NCI-H128 (cell line): ENCODE data around the gene METTL26.
"Not testable (repeated sequence)": the region's sequence is repeated elsewhere in the genome, so short reads cannot be mapped to it uniquely, and the experiment has no call there.

Source experiments
- DNase-seq: peaks from one replicate; lab custom pipeline; 2025; ENCODE audit not compliant: unreplicated experiment; lab: John Stamatoyannopoulos, UW

The METTL26 gene

DNA sequence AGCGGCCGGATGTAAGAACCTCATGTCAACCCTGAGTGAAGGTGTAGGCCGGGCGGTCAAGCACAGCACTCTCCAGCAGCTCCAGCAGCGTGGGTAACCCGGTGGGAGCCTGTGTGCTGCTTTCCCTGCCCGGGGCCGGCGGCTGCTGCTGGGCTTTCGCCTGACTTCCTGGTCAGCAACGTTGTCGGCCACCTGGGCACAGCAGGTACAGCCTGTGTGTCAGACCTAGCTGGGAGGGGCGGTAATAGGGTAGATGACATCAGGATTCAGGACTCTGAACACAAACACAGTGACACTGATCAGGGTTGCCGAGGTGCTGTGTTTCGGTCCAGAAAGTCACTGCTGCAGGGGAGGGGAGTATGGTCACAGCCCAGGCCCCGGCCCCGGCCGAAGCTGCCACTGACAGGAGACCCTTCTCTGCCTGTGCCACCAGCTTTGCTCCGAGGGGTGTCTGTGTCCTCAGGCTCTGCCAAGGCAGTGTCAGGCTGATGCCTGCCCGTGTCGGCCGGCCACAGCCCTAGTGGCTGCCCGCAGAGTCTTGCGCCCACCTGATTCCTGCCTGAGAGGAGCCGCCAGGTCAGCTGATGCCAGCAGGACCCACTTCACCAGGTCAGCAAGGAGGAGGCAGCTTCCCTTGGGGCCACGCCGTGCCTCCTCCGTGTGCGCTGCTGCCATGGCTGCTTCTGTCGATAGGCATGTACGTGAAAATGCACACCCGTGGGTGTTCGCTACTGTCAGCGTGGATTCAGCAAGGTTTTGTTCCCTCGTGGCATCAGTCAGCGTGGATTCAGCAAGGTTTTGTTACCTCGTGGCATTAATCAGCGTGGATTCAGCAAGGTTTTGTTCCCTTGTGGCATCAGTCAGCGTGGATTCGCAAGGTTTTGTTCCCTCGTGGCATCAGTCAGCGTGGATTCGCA is 37.0 kb downstream of the METTL26 start:
- no peak for DNase-seq

DNA sequence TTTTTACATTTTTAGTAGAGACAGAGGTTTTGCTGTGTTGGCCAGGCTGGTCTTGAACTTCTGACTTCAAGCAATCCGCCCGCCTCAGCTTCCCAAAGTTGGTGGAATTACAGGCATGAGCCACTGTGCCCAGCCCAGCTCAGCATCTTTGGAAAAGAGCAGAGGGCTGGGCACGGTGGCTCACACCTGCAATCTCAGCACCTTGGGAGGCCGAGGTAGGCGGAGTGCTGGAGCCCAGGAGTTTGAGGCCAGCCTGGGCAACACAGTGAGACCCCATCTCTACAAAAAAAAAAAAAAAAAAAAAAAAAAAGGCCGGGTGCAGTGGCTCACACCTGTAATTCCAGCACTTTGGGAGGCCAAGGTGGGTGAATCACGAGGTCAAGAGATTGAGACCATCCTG is 38.5 kb downstream of the METTL26 start:
- DNase-seq: not testable (repeated sequence)

DNA sequence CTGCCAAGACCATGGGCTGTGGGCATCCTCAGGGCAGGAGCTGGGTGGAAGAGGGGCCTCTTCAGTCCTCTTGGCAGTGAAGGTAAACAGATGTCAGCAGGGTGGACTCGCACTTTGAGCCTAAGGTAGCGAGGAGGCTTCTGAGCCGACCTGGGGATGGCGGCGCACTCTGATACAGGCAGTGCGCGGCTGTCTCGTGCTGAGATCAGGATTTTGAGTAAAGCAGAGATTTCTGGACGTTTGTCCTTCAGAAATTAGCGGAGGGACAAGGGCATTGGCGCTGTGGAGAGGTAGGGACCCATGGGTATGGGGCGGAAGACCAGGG is 39.4 kb downstream of the METTL26 start:
- DNase-seq: no peak

DNA sequence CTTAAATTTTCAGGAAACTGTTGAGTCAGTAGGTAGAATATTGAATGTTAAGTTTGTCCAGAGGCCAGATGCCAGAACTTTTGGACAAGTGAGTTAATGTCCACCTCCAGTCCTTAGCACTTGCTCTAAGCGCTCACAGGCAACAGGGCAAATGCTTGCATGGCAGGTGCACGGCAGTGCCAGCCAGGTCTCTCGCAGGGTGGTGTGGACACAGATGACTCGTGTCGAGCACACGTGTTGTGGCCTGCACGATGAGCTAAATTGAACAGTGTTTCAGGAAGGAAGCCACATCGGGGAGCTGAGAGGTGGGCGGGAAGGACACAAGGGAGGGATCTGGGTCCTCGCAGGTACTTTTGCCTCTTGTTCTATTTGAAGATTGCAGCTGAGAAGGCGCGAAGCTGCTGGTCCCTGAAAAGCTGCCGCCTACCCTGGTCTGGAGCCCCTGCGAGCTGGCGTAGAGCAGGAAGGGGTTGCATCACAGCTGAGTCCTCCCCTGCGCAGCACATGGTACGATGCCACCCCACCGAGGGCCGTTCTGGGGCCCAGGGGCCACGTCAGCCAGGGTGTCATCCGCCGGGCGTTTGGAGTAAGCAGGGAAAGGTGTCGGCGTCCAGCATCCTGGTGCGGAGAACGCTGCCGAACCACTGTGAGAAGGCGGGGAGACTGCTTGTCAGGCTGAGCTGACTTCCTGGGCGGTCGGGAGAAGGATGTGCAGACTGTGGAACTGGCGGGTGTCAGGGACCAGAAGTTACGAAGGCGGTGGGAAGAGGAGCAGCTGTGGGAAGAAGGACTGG is 40.0 kb downstream of the METTL26 start:
- DNase-seq: no peak

DNA sequence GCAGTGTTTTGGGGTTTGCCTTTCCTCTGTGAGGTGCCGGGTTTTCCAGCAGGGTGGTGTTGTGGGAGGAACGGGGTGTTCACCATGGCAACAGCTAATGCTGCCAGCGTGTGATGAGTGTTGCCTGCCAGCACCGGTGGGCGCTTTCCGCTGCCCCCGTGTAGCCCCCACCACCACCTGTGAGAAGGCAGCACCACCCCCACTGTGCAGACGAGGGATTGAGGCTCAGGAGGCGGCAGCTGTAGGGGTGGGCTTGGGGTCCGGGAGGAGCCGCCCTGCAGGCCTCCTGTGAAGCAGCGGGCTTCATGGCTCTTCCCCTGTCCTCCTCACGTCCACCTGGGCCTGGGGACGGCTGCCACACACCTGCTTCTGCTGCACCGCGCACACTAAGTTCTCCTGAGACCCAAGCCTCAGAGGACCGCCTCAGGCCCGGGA is 41.0 kb downstream of the METTL26 start:
- no peak for DNase-seq

DNA sequence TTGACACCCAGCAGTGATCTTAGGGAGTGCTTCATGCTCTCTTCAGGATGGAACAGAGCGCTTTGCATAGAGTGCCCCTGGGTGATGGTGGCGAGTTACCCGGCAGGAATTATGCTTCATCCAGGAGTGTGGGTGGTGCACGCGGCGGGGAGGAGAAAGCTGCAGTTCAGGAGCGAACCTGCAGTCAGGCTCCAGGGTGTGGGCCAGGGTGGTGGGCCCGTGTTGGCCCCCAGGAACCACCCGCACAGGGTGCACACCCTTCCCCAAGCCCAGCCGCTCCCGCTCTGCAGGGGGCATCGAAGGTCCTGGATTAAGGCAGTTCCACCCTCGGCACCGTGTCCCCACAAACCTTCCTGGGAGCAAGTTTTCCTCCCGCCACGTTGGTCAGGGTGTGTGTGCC is 42.3 kb downstream of the METTL26 start:
- no peak for DNase-seq

DNA sequence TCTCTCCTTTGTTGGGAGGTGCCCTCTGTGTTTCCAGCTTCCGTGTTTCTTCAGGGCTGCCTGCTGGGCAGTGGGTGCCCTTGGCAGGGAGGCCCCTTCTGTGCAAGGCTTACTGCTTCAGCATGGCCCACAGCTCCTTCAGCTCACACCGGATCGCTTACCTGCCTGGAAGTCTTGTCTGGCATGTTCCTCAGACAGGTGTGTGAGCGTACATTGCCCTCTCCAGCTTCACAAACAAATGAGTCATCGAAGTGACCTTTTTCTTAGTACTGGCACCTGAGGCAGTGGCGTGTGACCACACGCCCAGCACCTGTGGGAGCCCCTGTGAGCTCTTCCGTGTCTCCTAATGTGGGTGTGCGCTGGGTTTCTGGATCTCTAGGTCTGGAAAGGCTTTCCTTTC is 42.7 kb downstream of the METTL26 start:
- no peak for DNase-seq

DNA sequence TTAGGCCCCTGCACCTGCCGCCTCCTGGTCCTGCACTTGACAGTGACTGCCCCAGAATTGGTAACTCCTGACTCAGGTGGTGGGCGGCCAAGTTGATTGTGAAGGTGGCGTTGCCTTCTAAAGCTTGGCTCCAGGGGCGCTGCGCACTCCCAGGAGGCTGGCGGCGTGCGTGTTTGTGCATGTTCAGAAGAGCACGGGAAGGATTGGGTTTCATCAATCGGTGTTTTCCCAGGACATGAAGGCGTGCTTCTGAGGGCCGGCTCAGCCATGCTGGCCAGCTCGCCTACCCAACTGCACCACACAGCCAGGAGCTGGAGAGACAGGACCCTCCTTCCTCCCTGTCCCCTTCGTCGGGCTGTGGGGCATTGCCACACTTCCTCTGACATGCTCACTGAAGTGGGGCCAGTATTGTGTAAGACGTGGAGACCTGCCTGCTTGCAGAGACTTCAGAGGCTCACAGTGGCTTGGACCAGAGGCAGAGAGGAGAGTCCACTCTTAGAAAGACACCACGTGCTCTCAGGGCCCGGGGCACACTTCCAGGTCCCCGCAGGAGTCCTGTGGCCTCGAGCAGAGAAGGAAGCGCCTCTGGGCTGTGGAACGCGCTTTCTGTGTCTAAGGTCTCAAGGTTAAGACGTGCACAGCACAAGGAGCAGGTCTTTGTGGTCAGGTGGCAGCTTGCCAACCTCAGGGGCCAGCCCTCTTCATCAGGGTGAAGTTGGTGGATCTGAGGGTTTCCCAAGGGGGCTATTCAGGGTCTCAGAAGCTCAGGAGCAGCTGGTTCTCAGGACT is 43.4 kb downstream of the METTL26 start:
- DNase-seq: peak; percentile 51

DNA sequence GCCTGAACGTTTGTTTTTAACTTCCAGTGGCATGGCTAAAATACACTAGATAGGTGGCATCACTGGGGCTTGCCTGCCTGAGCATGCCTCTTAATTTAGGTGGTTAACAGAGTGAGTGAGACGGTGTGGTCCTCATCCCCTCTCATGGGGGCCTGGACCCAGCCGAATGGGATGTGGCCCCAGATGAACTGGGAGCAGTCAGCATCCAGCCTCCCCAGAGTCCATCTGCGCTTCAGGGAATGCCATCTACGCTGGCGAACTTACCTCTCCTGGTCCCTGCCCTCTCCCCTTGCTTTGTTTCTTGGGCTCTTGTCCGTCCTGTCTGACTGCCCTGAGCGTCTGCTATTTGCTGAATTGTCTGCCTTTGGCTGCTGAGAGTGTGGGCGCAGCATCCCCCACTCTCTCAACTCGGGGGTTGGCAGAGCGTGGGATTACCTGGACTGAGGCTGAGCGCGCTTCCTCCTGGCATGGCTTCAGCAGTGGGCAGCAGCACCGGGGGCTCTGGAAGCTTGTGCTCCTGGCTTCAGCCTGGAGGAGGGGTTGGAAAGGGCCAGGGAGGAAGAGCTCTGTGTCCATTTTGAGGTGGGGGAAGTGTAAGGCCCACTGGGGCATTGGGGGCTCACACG is 44.1 kb downstream of the METTL26 start:
- DNase-seq: no peak

DNA sequence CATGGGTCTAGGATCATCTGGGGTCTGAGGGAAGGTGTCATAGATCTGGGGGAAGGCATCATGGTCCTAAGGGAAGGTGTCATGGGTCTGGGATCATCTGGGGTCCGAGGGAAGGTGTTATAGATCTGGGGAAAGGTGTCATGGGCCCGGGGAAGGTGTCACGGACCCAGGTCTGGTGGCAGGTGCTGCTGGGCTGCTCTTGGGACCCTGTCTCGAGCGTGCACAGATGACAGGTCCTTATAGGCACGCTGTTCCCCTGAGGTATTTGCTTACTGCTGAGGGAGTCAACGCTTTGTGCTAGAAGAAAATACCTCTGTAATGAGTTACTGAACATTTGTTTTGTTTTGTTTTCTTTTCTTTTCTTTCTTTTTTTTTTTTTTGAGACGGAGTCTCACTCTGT is 44.9 kb downstream of the METTL26 start:
- DNase-seq: no peak

DNA sequence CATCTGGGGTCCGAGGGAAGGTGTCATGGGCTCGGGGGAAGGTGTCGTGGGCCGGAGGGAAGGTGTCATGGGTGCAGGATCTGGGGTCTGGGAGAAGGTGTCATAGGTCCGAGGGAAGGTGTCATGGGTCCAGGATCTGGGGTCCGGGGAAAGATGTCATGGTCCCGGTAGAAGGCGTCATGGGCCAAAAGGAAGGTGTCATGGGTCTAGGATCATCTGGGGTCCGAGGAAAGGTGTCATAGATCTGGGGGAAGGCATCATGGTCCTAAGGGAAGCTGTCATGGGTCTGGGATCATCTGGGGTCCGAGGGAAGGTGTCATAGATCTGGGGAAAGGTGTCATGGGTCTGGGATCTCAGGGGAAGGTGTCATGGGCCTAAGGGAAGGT is 45.3 kb downstream of the METTL26 start:
- no peak for DNase-seq

DNA sequence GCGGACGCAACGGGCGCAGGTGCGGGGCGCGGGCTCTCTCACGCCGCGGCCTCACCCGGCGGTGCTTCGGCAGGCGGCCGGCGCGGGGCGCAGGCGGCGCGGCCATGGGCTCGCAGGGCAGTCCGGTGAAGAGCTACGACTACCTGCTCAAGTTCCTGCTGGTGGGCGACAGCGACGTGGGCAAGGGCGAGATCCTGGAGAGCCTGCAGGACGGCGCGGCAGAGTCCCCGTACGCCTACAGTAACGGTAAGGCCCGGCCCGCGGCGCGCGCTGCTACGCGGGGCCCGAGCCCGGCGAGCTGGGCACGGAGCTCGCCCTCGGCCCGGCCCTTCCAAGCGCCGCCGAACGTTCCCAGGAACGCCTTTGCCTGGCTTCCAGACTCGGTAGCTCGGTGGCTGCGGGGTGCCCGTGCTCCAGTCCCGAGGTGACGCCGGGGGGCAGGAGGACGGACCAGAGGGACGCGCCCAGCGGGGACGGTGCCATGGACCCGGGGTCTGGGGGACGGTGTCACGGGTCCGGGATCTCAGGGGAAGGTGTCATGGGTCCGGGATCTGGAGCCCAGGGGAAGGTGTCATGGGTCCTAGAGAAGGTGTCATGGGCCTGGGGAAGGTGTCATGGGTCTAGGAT is 45.8 kb downstream of the METTL26 start:
- no peak for DNase-seq

DNA sequence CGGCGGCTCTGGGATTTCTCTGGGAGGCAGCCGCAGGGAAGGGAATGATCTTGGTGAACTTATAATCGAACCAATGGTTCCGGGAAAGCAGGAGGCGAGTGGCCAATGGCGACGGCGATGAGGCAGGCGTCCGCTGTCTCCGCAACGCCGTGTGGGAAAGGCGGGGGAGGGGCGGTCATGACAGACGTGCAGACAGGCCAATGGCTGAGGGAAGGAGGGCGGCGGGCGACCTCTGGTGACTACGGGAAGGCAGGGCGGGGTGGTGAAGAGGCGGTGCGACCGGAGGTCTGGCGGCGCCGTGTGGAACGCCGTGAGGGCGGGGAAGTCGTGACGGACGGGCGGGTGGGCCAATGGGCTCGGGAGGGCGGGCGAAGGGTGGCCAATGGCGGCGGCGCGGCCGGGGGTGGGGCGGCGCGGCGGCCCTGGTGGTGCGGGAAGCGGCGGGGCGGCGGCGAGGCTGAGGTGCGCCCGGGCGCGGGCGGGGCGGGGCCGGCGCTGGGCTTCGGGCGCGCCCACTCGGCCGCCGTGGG is 46.4 kb downstream of the METTL26 start, which contains the start of gene RAB40C:
Gene RAB40C (plus strand): TSS at position 409 of the 530 bp plus-strand sequence. CDS start 226 bp downstream, outside the sequence.
- peak; percentile 83 for DNase-seq

DNA sequence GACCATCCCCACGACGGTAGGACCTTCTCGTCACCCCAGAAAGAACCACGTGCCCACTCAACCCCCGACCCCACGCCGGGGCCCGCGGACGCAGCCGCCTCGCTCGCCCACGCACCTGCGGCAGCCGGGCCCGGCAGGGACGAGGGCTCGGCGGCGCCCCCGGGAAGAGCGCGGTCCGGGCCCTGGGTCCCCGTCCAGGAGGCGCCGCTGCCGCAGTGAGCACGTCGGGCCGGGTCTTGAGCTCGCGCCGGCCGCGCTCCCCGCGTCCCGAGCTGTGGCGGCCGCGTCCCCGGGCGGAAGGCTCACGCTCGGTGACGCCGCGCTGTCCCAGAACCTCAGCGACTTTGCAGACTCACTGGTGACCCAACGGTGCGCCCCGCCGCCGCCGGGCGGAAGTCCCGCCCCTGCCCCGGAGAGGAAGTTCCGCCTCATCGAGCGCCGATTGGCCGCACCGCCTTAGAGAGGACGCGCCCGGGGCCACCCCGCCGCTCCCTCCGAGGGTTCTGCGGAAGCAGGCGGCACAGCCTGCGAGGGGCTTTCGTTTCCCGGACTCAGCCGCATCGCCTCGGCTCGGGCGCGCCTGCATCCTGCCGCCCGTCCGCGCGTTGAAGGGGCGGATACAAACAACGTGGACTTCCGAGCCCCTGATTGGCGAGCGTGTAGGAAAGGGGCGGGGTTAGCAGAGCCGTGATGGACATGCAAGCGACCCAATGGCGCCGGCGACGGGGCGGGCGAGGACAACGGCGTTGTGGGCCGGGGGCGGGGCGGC is 47.0 kb downstream of the METTL26 start:
- peak; percentile 74 for DNase-seq

DNA sequence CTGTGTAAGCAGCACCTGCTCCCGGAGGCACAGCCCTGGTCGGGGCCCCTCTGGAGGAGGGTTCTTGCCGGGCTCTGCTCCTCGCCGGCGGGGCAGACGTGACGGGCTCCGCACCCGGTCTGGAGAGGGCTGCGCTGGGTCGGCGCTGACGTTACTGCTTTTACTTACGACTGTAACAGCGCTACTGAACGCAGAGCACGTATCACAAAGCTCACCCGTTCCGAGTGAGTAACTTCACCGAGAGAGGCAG is 47.5 kb downstream of the METTL26 start:
- no peak for DNase-seq

DNA sequence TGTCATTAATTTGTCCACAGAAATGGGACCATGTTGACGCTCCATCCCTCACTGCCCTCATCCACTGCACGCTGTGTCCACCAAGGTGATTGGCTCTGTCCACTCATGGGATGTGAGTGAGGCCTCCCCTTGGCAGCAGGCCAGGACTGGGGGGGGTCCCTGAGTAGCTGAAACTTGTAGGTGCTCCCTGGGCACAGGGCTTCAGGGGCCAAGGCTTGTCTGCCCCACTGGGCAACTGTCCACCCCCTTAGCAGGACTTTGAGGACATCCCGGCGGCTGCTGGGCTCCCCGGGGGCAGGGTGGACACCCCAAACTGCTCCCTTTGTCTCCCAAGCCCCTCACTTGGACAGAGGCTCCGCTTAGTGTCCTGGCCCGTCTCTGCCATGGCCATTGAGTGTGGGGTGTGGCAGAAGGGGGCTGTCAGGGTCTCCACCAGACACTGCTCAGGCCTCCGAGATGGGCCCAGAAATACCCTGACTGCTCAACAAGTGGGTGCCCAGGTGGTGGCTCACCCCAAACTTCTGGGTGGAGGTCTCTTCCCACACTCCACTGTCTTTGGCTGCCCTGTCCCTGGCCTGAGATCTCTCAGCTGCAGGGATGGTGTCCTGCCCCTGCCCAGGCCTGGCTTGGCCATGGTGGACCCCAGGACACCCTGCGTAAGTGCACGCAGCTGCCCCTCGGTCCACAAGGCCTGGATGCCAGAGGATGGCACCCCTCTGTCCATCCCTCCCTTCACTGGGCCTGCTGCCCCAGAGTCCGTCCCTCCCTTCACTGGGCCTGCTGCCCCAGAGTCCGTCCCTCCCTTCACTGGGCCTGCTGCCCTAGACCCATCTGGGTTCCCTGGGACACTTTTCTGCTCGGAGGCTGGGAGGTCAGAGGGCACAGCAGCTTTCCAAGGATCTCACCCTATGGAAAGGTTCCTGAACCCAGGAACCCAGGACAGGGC is 49.2 kb downstream of the METTL26 start:
- no peak for DNase-seq

DNA sequence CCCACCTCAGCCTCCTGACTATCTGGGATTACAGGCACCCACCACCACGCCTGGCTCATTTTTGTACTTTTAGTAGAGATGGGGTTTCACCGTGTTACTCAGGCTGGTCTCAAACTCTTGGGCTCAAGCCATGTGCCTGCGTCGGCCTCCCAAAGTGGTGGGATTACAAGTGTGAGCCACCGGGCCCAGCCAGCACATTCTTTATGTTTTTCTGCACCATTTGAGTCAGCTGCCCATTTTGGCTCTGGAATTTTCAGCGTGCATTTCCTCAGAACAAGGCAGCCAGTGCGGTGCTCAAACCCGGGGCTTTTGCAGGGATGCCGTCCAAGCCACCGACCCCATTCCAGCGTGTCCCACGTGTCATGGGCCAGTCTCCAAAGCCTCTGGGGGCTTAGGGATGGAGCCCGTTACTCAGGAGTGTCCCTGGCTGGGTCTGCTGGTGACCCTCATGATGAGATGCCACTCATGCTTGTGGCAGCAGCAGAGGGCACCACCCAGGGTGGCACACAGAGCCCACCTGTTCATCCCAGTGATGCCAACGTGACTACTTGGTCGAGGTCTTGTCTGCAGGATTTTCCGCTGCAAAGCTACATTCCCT is 50.0 kb downstream of the METTL26 start:
- DNase-seq: no peak

DNA sequence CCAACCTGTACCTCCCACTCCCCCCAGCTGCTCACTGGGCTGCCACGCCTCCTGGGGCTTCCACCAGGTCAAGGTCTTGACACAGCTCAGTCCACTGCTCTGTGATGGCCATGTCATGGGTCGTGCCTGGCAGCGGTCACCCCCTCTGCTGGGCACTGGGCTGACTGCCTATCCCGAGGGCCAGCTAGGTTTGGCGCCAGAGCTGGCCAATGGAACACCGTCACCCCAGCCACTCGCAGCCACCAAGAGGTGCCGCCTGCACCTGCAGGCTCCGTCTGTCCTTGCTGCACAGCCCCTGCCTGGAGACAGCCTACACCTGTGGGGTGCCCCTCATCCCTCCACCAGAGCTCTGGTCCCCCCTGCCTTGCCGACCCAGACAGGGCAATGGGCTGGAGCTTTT is 50.8 kb downstream of the METTL26 start:
- no peak for DNase-seq
